OCI-LY1 (cell line): ENCODE data around the gene TOB1.

Experiments used
- EZH2 ChIP-seq: fragments of 200-600 bp; sonication (generic), shearing (Covaris generic); IDR thresholded peaks from 2 replicates; pipeline ENCODE4 v1.8.0; 2017; ENCODE audit warnings: borderline replicate concordance, mixed run types, mild to moderate bottlenecking, antibody characterized with exemption, low read length, moderate library complexity, mixed read lengths
- TF ChIP-seq, protein P1 (sequence below): fragments of 200-600 bp; sonication (generic), shearing (Covaris generic); IDR thresholded peaks from 2 replicates; pipeline ENCODE4 v1.5.1; 2017; ENCODE audit warnings: mild to moderate bottlenecking, antibody characterized with exemption, low read length, moderate library complexity, mixed read lengths

- TF ChIP-seq, protein P1, sequence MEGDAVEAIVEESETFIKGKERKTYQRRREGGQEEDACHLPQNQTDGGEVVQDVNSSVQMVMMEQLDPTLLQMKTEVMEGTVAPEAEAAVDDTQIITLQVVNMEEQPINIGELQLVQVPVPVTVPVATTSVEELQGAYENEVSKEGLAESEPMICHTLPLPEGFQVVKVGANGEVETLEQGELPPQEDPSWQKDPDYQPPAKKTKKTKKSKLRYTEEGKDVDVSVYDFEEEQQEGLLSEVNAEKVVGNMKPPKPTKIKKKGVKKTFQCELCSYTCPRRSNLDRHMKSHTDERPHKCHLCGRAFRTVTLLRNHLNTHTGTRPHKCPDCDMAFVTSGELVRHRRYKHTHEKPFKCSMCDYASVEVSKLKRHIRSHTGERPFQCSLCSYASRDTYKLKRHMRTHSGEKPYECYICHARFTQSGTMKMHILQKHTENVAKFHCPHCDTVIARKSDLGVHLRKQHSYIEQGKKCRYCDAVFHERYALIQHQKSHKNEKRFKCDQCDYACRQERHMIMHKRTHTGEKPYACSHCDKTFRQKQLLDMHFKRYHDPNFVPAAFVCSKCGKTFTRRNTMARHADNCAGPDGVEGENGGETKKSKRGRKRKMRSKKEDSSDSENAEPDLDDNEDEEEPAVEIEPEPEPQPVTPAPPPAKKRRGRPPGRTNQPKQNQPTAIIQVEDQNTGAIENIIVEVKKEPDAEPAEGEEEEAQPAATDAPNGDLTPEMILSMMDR: no peak
- TF ChIP-seq EZH2: no peak
These were observed 34.7 kb downstream of the TOB1 start for GRCh38 chr17:50831471-50831928.
